GM12878 (cell line): ENCODE data around the gene CRACDL. TPM values are rescaled to one million over a fixed set of nuclear protein-coding genes. Genes with fewer than 3 reads are reported as not detected.

Source experiments
- EED ChIP-seq: sonication (generic); IDR thresholded peaks from 2 replicates; pipeline ENCODE4 v1.6.1; 2016; ENCODE audit warnings: antibody characterized with exemption, low read depth
- JUND ChIP-seq: IDR thresholded peaks from 2 replicates; pipeline ENCODE4 v1.6.1; 2012; ENCODE audit warnings: low read depth, mild to moderate bottlenecking, low read length, improper control_type of control experiment, moderate library complexity
- NR2C1 ChIP-seq: fragments of 450-650 bp; IDR thresholded peaks from 2 replicates; pipeline ENCODE4 v1.6.1; 2017; ENCODE audit warnings: antibody characterized with exemption, mild to moderate bottlenecking, moderate library complexity
- POLR2A ChIP-seq: IDR thresholded peaks from 2 replicates; pipeline ENCODE4 v1.6.1; 2011; ENCODE audit warnings: low read depth, mild to moderate bottlenecking, low read length
- POLR2AphosphoS2 ChIP-seq: IDR thresholded peaks from 2 replicates; pipeline ENCODE4 v1.6.1; 2011; ENCODE audit warnings: low read depth, mild to moderate bottlenecking, low read length, improper control_type of control experiment, moderate library complexity
- POLR2AphosphoS5 ChIP-seq: IDR thresholded peaks from 2 replicates; pipeline ENCODE4 v1.6.1; 2011; ENCODE audit warnings: mild to moderate bottlenecking, low read length, inconsistent platforms
- POU2F2 ChIP-seq: IDR thresholded peaks from 3 replicates; pipeline ENCODE4 v1.6.1; 2011; ENCODE audit warnings: low read depth, mild to moderate bottlenecking, low read length, borderline replicate concordance
- RCOR1 ChIP-seq: conservative IDR thresholded peaks from 2 replicates; pipeline ENCODE4 v1.6.1; 2012; ENCODE audit warnings: low read depth, low read length, improper control_type of control experiment
- RUNX3 ChIP-seq: IDR thresholded peaks from 2 replicates; pipeline ENCODE4 v1.6.1; 2012; ENCODE audit warnings: low read length, inconsistent platforms
- SMAD1 ChIP-seq: fragments of 450-650 bp; IDR thresholded peaks from 2 replicates; pipeline ENCODE4 v1.6.1; 2018; ENCODE audit warnings: mild to moderate bottlenecking, low read depth; ENCODE audit not compliant: partially characterized antibody
- SMC3 ChIP-seq: IDR thresholded peaks from 2 replicates; pipeline ENCODE4 v1.6.1; 2011; ENCODE audit warnings: low read length, improper control_type of control experiment, borderline replicate concordance
- SUZ12 ChIP-seq: fragments of 200-600 bp; sonication (generic); IDR thresholded peaks from one replicate; pipeline ENCODE4 v1.6.1; 2018; ENCODE audit warnings: antibody characterized with exemption, mild to moderate bottlenecking; ENCODE audit not compliant: unreplicated experiment
- polyA plus RNA-seq, 11 experiments: library from polyadenylated mRNA; depleted of rRNA in 4 of 11; unstranded in 6 of 11; stranded (reverse) in 5 of 11; fragments of >200 nt; fragmentation: Nextera tagmentation in 4 of 11; fragmentation: Illumina TruSeq in 1 of 11; extraction: Ambion mirVana in 4 of 11; extraction: Trizol in 1 of 11; gene quantifications; 1 replicate in 1 of 11; 2 replicates in 10 of 11; pipeline versions ENCODE4 v1.2.1 to v1.2.3, GENCODE V29; 2011 to 2016; ENCODE audit warnings: inconsistent platforms in 2 of 11, missing spikeins in 2 of 11, low read depth in 1 of 11
- total RNA-seq, 4 experiments: library from RNA; depleted of rRNA in 3 of 4; stranded (reverse); fragments of >200 nt in 3 of 4; fragmentation: Illumina TruSeq in 1 of 4; extraction: Trizol in 1 of 4; gene quantifications; 2 replicates each; pipeline versions ENCODE4 v1.2.1 to v1.2.3, GENCODE V29; 2013 to 2021
- TF ChIP-seq, protein P1 (sequence below): fragments of 150-350 bp; IDR thresholded peaks from 2 replicates; pipeline ENCODE4 v1.6.1; 2016; ENCODE audit warnings: low read depth, low read length
- TF ChIP-seq, protein P2 (sequence below): fragments of 150-350 bp; IDR thresholded peaks from 2 replicates; pipeline ENCODE4 v1.6.1; 2014; ENCODE audit warnings: mild to moderate bottlenecking, low read depth, low read length
- TF ChIP-seq, protein P3 (sequence below): fragments of 450-650 bp; IDR thresholded peaks from 2 replicates; pipeline ENCODE4 v1.6.1; 2017; ENCODE audit warnings: mild to moderate bottlenecking, moderate library complexity
- TF ChIP-seq, protein P4 (sequence below): fragments of 450-650 bp; IDR thresholded peaks from 2 replicates; pipeline ENCODE4 v1.6.1; 2017; ENCODE audit warnings: borderline replicate concordance
- TF ChIP-seq, protein P5 (sequence below): fragments of 450-650 bp; conservative IDR thresholded peaks from 2 replicates; pipeline ENCODE4 v1.6.1; 2017; ENCODE audit warnings: mild to moderate bottlenecking, moderate library complexity

The CRACDL gene
- total and polyA plus RNA-seq, 10 of the 15 experiments (the other 5 are each of a cell fraction or from before 2014, with no cell fraction given): 0.03 to 0.72 (median 0.14) TPM

DNA sequence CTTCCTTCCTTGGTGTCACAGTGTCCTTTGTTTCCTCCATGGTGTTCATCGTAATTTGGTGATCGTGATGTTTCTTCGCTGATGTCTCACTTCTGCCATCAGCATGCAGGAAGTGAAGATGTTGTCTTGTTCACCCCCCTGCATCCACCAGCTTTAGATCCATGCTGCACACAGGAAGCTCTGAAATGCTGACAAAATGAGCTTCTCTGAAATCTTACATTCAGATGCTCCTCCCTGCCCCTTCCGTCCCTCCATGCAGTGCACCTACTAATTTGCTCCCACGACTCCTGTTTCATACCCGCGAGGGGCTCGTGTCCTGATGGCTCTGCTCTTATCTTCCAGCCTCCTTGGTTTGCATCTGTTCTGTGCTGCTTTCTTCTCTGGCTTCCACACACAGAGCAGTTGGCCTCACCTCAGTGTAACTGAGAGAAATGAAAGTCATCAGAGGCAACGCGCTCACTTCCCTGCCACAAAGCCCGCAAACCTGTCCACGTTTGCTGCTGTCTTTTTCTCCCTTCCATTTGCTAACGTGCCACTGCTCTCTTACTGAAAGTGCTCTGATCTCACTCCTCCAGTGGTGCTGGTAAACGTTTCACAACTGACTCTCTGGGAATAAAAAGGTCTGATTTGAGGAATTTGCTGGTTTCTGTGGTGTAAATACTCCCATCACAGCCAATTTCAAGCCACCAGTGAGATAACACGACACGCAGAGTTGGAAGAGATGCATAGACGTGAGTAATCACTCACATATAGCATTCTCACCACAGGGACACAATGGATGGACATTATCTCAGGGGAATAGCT is 164.1 kb downstream of the CRACDL start (continued):
- TF ChIP-seq, protein P1, sequence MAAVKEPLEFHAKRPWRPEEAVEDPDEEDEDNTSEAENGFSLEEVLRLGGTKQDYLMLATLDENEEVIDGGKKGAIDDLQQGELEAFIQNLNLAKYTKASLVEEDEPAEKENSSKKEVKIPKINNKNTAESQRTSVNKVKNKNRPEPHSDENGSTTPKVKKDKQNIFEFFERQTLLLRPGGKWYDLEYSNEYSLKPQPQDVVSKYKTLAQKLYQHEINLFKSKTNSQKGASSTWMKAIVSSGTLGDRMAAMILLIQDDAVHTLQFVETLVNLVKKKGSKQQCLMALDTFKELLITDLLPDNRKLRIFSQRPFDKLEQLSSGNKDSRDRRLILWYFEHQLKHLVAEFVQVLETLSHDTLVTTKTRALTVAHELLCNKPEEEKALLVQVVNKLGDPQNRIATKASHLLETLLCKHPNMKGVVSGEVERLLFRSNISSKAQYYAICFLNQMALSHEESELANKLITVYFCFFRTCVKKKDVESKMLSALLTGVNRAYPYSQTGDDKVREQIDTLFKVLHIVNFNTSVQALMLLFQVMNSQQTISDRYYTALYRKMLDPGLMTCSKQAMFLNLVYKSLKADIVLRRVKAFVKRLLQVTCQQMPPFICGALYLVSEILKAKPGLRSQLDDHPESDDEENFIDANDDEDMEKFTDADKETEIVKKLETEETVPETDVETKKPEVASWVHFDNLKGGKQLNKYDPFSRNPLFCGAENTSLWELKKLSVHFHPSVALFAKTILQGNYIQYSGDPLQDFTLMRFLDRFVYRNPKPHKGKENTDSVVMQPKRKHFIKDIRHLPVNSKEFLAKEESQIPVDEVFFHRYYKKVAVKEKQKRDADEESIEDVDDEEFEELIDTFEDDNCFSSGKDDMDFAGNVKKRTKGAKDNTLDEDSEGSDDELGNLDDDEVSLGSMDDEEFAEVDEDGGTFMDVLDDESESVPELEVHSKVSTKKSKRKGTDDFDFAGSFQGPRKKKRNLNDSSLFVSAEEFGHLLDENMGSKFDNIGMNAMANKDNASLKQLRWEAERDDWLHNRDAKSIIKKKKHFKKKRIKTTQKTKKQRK: no peak
- TF ChIP-seq, protein P2, sequence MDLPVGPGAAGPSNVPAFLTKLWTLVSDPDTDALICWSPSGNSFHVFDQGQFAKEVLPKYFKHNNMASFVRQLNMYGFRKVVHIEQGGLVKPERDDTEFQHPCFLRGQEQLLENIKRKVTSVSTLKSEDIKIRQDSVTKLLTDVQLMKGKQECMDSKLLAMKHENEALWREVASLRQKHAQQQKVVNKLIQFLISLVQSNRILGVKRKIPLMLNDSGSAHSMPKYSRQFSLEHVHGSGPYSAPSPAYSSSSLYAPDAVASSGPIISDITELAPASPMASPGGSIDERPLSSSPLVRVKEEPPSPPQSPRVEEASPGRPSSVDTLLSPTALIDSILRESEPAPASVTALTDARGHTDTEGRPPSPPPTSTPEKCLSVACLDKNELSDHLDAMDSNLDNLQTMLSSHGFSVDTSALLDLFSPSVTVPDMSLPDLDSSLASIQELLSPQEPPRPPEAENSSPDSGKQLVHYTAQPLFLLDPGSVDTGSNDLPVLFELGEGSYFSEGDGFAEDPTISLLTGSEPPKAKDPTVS: no peak
- TF ChIP-seq EED (peak; percentile 55), POLR2AphosphoS5 (no peak), SMC3 (no peak; the same call in 1 of the 2 replicates), POU2F2 (no peak), RCOR1 (no peak), POLR2AphosphoS2 (no peak), POLR2A (peak; percentile 41; the same call in 1 of the 2 replicates), SMAD1 (no peak), RUNX3 (peak; percentile 76), NR2C1 (no peak), JUND (no peak), SUZ12 (no peak)
- TF ChIP-seq, protein P3, sequence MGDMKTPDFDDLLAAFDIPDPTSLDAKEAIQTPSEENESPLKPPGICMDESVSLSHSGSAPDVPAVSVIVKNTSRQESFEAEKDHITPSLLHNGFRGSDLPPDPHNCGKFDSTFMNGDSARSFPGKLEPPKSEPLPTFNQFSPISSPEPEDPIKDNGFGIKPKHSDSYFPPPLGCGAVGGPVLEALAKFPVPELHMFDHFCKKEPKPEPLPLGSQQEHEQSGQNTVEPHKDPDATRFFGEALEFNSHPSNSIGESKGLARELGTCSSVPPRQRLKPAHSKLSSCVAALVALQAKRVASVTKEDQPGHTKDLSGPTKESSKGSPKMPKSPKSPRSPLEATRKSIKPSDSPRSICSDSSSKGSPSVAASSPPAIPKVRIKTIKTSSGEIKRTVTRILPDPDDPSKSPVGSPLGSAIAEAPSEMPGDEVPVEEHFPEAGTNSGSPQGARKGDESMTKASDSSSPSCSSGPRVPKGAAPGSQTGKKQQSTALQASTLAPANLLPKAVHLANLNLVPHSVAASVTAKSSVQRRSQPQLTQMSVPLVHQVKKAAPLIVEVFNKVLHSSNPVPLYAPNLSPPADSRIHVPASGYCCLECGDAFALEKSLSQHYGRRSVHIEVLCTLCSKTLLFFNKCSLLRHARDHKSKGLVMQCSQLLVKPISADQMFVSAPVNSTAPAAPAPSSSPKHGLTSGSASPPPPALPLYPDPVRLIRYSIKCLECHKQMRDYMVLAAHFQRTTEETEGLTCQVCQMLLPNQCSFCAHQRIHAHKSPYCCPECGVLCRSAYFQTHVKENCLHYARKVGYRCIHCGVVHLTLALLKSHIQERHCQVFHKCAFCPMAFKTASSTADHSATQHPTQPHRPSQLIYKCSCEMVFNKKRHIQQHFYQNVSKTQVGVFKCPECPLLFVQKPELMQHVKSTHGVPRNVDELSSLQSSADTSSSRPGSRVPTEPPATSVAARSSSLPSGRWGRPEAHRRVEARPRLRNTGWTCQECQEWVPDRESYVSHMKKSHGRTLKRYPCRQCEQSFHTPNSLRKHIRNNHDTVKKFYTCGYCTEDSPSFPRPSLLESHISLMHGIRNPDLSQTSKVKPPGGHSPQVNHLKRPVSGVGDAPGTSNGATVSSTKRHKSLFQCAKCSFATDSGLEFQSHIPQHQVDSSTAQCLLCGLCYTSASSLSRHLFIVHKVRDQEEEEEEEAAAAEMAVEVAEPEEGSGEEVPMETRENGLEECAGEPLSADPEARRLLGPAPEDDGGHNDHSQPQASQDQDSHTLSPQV: no peak
- TF ChIP-seq, protein P4, sequence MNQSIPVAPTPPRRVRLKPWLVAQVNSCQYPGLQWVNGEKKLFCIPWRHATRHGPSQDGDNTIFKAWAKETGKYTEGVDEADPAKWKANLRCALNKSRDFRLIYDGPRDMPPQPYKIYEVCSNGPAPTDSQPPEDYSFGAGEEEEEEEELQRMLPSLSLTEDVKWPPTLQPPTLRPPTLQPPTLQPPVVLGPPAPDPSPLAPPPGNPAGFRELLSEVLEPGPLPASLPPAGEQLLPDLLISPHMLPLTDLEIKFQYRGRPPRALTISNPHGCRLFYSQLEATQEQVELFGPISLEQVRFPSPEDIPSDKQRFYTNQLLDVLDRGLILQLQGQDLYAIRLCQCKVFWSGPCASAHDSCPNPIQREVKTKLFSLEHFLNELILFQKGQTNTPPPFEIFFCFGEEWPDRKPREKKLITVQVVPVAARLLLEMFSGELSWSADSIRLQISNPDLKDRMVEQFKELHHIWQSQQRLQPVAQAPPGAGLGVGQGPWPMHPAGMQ: peak; percentile 51; the same call in 1 of the 2 replicates
- TF ChIP-seq, protein P5, sequence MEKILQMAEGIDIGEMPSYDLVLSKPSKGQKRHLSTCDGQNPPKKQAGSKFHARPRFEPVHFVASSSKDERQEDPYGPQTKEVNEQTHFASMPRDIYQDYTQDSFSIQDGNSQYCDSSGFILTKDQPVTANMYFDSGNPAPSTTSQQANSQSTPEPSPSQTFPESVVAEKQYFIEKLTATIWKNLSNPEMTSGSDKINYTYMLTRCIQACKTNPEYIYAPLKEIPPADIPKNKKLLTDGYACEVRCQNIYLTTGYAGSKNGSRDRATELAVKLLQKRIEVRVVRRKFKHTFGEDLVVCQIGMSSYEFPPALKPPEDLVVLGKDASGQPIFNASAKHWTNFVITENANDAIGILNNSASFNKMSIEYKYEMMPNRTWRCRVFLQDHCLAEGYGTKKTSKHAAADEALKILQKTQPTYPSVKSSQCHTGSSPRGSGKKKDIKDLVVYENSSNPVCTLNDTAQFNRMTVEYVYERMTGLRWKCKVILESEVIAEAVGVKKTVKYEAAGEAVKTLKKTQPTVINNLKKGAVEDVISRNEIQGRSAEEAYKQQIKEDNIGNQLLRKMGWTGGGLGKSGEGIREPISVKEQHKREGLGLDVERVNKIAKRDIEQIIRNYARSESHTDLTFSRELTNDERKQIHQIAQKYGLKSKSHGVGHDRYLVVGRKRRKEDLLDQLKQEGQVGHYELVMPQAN: no peak
